Measurements from ENCODE around the gene DMKN.

Gene DMKN

DNA sequence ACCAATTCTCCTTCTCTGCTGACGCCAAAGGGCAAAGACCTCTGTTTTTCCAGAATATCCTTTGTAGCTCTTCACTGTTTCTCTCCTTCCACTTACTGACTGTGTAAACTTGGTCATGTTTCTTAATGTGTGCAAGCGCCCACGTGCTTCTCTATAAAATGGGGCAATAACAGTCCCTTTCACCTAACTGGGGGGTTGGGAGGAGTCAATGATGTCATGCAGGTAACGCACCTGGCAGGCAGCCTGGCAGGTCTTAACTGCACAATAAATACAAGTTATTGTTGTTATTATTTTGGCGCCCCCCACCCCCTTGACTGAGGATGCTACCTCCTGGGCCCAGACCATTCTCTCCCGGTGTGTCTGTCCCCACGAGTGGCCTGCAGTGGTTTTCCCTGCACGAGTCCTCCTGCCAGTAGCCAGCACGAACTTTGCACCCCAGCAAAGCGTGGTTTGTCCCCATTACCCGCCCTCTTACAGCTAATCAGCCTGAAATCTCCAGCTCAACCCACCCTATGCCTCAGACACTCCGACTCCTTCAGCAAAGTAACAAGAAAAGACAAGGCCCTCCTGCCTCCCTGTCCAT lies 9.4 kb upstream of the DMKN start:
- no peak for DNase-seq

DNA sequence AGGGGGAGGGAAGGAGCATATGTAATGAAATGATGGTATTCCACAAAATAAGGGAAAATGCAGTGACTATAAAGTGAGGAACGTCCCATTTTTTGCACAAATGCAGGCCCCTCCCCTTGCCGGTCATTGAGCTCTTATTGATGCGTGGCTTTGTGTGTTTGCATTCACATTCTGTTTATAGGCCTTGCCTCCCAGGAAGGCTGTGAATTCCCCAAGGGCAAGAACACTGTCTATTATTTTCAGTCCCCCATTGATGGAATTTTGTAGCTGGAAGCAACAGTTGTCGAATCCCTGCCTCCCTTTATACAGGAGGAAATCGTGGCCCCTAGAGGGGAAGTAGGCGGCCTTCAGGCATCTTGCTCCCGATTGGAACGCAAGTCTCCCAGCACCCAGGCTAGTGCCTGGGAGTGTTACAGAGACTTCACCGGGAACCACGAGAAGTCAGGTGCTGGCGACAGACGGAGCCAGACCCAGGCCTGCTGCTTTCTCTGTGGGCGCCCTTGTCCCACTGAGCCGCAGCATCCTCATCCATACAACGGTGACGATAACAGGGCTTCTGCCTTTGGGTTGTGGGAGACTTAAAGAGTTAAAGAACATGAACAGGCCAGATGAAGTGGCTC lies 7.8 kb upstream of the DMKN start:
- DNase-seq, result no peak

DNA sequence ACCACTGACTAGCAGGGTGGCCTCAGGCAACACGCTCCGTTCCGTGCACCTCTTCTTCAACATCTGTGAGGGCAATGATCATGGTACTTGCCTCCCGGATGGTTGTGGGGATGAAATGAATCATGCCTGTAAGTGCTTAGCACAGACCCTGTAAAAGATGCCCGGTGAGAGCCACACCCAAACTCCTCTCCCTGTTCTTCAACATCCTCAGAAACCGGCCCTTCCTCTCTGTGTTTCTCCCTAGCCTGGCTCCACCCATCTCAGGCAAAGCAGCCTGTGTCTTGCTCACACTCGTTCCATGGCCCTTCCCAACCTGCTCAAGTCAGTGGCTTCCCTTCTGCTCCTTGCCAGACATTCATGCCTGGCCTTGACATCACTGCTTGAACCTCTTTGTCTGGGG lies 5.8 kb upstream of the DMKN start:
- no peak for DNase-seq

DNA sequence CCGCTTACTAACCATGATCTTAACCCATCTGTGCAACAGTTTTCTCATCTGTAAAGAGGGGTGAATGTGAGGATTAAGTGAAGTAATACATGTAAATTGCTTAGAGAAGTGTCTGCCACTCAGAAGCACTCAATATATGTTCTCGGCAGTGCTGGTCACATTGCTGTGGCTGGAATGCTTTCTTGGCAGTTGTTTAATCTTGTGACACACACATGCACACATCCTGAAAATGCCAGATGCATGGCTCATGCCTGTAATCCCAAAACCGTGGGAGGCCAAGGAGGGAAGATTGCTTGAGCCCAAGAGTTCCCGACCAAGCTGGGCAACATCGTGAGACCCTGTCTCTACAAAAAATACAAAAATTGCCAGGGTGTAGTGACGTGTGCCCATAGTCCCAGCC lies 4.9 kb upstream of the DMKN start:
- no peak for DNase-seq

DNA sequence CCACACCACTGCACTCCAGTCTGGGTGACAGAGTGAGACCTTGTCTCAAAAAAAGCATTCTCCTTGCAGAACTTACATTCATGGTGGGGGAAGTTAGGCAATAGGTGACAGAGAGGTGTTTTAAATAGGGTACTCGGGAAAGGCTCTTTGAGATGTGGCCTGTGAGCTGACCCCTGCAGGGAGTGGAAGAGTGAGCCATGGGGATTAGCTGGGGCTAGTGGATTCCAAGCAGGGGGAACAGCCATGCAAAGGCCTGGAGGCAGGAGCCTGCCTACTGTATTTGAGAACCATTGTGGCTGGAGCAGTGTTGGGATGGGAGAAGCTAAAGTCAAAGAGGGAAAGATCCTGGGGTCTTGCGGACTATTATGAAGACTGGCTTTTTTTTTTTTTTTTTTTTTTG lies 3.9 kb upstream of the DMKN start:
- no peak for DNase-seq

DNA sequence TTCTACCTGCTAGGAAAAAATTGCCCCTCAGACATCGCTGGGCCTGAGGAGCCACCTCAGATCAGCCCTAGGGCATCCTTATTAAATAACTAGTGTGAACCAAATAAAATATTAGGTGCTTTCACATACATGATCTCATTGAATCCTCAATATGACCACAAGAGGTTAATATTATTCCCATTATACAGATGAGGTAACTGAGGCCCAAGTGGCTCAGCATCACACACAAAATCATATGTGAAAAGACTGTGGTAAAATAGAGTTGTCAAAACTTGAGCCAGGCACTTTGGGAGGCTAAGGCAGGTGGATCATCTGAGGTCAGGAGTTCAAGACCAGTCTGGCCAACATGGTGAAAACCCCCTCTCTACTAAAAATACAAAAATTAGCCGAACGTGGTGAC lies 2.9 kb upstream of the DMKN start:
- no peak for DNase-seq

DNA sequence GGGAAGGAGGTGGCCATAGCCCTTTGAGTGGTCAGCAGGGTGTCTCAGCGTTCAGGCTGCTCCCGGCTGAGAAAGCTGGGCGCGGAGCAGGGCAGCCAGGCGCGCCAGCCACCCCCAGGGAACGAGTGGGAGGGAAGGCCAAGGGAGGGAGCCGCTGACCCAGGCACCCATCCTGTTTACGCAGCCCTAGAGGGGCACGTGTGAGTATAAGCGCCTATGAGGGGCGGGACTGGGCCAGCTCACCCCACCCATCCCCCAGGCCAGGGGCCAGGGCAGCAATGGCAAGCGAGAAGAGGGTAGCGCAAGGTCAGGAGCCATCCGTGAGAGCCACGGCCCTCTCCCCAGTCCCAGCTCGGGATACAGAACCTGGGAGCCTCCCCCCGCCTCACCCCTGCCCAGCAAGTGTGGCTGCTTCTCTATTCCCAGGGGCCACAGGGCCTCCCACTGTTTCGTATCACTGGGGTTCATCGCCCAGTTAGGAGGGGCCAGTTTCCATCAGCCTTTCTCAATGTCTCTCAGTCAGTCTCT lies 897 bp upstream of the DMKN start:
- DNase-seq, result no peak

DNA sequence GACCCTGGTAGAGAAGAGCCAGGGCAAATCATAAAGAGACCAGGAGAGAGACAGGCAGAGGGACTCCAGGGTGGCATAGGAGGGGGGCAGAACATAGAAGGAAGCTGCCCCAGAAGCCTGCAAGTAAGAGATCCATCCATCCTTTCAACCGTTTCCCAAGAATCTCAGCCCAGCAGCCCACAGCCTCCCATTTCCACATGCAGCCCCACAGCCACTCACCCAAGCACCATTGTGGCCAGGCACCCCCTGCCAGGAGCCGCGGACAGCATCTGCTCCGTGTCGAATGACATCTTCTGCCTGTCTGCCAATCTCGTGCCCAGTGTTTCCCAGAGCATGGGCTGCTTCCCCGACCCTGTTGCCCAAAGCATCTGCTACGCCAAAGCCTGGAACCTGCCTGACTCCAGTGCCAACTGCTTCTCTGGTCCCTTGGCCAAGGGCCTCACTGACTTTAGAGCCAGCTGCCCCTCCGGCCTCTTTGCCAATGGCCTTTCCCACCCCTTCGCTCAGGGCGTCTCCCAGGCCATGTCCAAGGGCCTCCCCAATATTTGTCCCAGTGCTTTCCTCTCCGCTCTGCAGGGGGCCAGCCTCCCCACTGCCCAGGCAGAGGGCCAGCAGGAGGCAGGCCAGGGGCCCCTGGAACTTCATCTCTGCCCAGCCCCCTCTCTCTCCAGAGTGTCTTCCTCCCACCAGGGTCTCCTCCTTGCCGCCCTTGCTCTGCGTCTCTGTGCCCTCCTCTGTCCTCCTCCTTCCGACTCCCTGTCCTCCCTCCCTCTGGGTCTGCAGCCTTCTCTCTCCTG lies 420 bp downstream of the DMKN start:
- no peak for DNase-seq

DNA sequence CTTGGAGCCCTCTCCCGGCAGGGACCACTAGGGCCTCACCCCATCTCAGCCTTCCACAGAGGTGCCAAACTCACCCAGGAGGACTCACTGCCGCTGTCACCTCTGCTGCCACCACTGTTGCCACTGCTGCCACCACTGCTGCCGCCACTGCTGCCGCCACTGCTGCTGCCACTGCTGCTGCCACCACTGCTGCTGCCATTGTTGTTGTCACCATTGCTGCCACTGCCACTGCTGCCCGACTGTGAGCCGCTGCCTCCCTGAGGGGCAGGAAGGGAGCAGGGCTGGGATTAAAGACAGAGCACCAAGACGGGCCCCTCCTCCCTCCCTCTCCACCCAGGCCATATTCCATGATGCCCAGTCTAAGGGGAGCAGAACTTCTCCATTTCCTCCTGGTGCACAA lies 2.1 kb downstream of the DMKN start:
- no peak for DNase-seq

DNA sequence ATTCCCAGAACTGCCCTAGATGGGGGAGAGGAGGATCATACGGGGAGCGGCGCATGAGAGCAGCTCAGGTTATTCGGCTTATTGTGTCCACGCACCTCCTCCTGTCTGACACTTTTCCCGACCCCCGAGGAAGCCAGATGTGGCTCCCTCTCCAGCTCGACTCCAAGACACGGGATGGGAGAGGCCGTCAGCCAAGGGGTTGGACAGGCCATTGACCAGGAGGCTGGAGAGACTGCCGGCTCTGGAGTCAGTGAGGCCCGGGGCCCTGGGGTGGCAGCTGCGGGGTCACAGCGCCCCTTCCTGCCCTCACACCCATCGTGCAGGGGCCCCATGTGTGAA lies 2.9 kb downstream of the DMKN start:
- DNase-seq, result no peak

DNA sequence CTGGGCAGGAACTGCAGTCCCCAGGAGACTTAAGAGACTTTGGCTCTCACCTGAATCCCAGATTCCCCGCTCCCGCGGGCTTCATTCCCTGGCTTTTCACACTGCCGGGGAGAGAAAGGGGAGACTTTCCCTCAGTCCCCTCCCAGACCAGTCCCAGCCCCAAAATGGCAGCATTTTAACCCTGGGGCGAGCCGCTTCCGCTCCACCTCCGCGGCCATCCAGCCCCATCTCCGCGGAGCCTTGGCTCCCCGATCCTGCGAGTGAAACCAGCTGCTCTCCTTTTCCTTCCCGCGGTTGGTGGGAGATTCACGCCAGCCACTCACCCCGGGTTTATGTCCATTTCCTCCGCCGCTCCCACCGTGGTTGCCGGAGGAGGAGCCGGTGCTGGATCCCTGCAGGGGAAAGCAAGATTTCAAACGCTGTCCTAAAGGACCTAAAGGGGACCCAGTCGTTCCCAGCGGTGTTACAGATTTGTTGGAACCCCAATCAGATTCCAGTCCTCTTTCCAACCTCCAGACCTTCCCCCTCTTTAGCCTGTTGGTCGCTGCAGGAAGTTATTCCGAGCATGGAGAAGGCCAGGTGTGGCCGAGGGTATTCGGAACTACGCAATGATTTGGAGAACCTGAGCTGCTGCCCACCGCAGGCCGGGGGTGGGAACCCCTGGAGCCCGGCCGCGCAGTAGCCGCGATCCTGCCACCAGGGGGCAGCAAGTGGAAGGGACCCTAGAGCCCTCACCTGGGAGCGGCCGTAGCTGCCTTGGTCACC lies 3.4 kb downstream of the DMKN start:
- peak; percentile 67 to 68 for DNase-seq

DNA sequence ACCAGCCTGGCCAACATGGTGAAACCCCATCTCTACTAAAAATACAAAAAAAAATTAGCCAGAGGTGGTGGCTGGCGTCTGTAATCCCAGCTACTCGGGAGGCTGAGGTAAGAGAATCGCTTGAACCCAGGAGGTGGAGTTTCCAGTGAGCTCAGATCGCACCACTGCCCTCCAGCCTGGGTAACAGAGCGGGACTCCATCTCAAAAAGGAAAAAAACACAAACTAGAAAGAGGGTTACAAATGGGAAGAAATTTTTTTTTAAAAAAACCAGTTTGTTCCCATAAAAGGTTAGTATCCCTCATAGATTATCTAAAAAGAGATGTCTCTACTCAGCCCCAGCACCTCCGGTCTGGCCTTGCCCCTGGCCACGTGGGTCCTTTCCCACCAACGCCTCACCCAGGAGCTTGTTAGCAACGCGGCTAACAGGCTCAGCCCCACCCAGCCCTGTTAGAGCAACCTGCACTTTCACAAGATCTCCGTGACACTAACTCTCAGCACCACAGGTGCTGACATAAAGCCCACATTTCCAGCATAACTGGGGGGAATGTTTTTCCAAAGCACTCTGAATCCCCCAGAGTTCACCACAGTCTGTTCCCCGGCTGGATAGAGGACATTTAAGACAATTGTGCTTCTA lies 4.3 kb downstream of the DMKN start:
- peak; percentile 41 to 43 for DNase-seq

DNA sequence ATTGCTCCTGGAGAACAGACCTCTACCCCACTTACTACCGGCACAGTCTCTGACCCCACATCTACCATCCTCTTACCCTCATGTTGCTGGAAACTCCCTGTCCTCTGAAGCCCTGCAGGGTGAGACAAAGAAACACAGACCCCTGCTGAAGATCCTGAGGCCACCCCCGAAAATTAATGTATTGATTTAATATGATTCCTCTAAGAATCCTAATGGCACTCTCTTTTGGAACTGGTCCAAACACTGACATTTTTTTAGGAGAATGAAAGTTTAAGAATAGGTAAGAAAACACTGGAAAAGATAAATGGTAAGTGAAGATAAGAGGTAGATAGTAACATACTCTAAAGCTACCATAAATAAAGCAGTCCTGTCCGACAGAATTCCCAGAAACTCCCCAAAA lies 5.3 kb downstream of the DMKN start:
- DNase-seq, result no peak

DNA sequence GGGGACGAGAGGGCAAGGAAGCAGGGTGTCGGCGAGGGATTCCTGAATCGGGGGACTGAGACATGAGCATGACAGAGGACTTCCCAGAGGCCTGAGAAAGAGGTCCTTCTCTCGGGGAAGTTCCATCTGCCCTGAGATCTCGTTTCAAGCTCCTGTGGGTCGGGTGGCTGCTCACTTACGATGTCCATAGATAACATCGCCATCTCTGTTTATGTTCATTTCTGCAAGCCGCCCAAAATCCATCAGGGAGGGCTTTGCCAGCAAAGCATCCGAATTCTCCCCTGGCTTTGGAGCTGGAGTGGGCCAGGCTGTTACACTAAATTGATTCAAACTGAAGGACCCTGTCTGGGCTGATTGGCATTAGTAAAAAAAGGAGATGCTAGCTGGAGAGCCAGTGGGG lies 5.9 kb downstream of the DMKN start:
- DNase-seq, result no peak

DNA sequence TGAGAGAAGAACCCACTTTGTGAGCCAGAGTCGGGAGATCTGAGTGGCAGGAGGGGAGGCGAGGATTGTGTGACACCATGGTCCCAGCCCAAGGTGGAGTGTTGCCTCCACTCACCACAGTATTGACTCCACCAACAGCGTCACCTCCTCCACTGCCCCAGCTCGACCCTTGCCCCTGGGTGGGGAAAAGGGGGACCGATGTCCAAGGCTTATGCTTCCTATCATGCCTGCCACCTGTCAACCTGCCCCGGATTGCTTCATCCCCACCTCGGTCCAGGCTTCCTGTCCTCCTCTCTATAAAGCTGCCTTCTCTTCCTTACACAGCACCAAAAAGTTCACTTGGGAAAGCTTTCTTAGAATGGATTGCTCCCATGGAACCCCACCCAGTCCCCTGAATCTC lies 7.4 kb downstream of the DMKN start:
- no peak for DNase-seq

DNA sequence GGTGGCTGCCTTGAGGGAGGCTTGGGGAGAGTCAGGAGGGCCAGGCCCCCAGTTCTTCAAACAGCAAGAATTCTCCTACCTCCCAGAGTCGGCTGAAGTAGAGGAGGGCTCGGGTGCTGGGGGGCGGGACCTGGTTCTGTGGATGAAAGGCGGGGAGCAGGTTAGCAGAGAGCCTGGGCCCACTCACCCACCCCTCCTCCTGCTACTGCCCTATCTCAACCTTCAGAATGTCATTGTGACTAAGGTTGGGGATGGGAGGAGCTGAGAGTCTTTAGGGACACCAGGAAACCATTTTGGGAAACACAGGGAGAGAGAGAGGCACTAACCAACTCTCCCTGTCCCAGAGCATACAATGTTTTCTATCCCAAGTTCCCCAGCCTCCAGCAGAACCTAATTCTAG lies 10.7 kb downstream of the DMKN start:
- DNase-seq, result no peak

DNA sequence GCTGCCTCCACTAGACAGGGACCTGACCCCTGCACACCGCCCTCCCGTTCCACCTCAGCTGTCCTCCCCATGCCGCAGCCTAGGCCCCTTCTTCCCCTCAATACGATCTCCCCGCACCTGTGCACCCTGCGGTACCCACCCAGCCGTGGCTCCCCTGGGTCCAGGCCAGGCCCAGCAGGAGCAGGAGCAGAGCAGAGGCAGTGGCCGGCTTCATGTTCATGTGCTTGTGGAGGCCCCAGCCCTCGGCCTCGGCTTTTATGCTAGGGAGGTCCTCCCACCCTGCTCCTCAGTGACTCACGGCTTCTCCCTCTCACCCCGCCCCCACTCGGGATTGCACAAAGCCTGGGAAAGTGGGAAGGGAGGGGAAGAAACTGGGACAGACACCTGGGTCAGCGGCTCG lies 11.8 kb downstream of the DMKN start:
- DNase-seq, result no peak

DNA sequence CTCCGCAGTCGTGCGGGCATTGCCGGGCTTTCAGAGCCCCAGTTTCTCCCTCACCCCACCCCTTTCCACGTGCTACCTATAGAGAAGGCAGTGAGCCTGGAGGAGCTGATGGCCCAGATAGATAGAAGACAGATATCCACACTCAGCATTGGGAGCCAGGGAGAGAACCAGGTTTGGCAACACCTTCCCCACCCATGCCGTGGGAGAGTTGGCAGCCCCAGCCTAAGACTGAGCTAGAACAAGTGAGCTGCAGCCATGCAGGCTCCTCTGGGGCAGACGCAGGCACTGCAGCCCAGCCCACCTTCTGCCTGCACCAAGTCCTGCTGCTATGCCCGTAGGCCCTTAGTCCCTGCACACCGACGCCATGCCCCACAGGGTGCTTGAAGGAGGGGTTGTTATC lies 12.8 kb downstream of the DMKN start:
- DNase-seq, result no peak

DNA sequence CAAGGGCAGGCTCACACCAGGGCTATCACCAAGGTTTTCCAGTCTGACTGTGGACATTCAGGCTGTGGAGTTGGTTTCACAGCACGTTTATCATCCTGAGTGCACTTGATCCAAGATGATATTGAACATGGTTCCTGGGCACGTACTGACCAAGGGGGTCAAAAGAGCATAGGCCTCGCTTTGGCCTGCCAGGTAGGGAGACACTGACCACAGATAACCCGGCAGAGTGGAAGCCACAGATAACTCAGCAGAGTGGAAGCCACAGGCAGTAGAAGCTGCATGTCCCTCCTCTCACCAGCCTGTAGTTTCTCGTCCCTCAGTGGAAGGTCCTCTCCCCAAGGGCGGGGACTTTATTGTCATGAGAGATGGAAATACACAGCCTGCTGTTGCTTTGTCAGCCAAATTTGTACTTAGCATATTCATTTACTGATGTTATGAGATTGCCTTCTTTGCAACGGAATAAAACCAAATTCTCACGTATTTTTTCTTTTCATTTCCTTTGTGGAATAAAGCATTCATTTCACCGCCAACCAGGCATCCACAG lies 14.4 kb downstream of the DMKN start:
- DNase-seq, result no peak

DNA sequence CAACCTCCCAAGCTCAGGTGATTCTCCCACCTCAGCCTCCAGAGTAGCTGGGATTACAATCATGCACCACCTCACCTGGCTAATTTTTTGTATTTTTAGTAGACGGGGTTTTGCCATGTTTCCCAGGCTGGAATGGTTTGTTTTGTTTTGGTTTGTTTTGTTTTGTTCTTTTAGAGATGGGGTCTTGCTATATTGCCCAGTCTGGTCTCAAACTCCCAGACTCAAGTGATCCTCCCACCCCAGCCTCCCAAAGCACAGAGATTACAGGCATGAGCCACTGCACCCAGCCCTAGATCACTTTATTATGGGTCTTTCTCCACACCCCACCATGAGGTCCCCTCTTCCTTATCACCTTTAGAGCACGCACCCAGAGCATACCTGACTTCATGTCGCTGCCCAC lies 15.2 kb downstream of the DMKN start:
- DNase-seq, result no peak

DNA sequence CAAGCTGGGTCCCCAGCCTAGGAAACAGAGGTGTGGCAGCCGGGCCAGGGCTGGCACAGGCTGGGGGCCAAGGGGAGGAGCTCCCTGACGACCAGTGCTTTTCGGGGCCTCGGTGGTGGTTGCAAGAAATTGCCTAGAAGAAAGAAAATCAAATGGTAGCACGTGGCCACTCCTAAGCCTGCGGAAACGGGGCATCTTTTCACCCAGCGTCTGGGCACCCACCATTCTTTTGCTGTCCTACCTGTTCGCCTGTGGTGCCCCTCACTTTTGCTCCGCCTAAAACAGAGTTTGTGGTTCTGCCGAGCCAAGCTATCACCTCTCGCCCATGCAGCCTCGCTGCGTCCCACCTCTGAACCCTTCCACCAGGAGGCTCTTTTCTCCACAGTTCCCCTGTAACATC lies 16.0 kb downstream of the DMKN start:
- DNase-seq, result no peak

DNA sequence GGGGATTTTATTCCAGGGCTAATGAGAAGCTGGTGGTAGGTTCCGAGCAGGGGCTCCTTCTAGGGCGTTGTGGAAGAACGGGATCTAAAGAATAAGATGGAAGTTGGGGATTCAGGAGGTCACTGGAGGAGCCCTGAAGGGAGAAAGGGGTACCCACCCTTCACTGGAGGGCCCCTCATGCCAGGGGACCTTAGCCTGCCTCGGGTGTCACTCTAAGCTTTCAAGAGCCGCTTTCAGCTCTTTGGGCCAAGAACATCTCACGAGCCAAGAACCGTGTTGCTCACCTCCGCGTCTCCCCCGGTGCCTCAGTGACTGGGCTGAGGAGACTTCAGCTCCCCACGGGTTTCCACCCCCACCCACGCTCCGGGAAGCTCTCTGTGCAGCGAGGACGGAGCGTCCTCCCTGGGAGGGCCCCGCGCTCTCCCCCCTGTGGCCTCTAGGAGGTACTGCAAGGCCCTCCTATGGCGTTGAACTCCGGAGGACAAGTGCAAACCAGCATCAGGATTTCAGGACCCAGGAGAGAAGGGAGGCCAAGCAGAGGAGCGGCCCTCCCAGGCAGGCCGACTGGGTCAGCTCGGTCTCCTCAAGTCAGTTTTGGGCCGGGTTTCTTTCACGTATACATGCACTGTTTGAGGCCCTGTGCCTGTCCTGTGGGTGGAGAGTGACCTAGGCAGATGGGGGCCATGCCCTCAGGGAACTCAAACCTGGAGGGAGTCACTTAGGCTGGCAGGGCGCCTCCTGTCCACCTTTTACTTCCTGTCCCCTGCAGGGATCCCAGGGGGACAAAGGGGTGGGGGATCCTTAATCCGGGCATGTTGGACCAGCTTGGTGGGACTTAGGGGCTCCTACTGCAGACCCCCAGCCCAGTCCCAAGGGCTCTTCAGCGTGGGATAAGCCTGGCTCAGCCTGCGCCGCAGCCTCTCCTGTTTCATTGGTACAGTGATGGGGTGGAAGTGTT lies 18.1 kb downstream of the DMKN start:
- peak; percentile 67 to 71 for DNase-seq

All from CD4-positive, alpha-beta T cell treated with Interleukin-4 for 1 hour (primary cell).